ENCODE data around the gene DBN1. TPM values are rescaled to one million over a fixed set of nuclear protein-coding genes. Genes with fewer than 3 reads are reported as not detected.

Gene DBN1
- total and polyA plus RNA-seq, 9 of the 15 experiments (the other 6 are each of a cell fraction or from before 2014, with no cell fraction given), result 0.25 to 87.2 (median 27.9) TPM

- TF ChIP-seq NFIC (IDR thresholded peaks at IDR 0.05) (peak; percentile 59), CCAR2 (IDR thresholded peaks at IDR 0.05; ENCODE audit: low read depth, low read length) (no peak), MLLT1 (IDR thresholded peaks at IDR 0.05) (no peak), SMAD4 (CRISPR knock-in tag; conservative IDR thresholded peaks at IDR 0.05) (peak; percentile 93), THRB (CRISPR knock-in tag; conservative IDR thresholded peaks at IDR 0.05) (peak; percentile 93), ADNP (tag; IDR thresholded peaks at IDR 0.05) (no peak), ZNF175 (CRISPR knock-in tag; IDR thresholded peaks at IDR 0.05; ENCODE audit: low read depth) (peak; percentile 71; the same call in 1 of the 2 replicates), NKRF (IDR thresholded peaks at IDR 0.05; ENCODE audit: borderline replicate concordance) (no peak), C11orf30 (IDR thresholded peaks at IDR 0.05; ENCODE audit: low read depth) (no peak), ATF3 (IDR thresholded peaks at IDR 0.05) (peak; percentile 93), ATF3 (CRISPR knock-in tag; conservative IDR thresholded peaks at IDR 0.05) (no peak), ETS2 (tag; IDR thresholded peaks at IDR 0.05; ENCODE audit: borderline replicate concordance, poor library complexity, severe bottlenecking) (no peak), HDAC2 (IDR thresholded peaks at IDR 0.05) (0 out of 2 replicates have a peak, but pooled peaks have one; percentile 12), BMI1 (IDR thresholded peaks at IDR 0.05; ENCODE audit: low read length) (no peak), PHF8 (IDR thresholded peaks at IDR 0.05; ENCODE audit: borderline replicate concordance, low read length) (no peak), TOE1 (IDR thresholded peaks at IDR 0.05; ENCODE audit: borderline replicate concordance) (no peak; the same call in 1 of the 2 replicates), TOE1 (CRISPR knock-in tag; IDR thresholded peaks at IDR 0.05; ENCODE audit: borderline replicate concordance, low read depth) (no peak), ZC3H4 (CRISPR knock-in tag; IDR thresholded peaks at IDR 0.05; ENCODE audit: borderline replicate concordance) (no peak)
Measured at GRCh38 chr5:177478711-177479646, 5.5 kb upstream of the DBN1 start (continued).

Data from K562 (cell line).